Measurements from ENCODE around the gene PTPDC1. TPM values are rescaled to one million over a fixed set of nuclear protein-coding genes. Genes with fewer than 3 reads are reported as not detected.

PTPDC1 gene
- polyA plus RNA-seq, 1 experiment = 6.6 TPM

GRCh38 chr9:94126844-94127243 lies 42.6 kb downstream of the PTPDC1 start:
- DNase-seq (ENCODE audit: low read depth, low spot score) = no peak
- no peak for TF ChIP-seq CTCF (IDR thresholded peaks at IDR 0.05; ENCODE audit: low read depth, low read length)
- no peak overlapping the region for H3K27ac ChIP-seq (ENCODE audit: low read depth, low read length)
- H3K4me3 ChIP-seq (ENCODE audit: low read depth, low read length) = no peak overlapping the region
- ChIA-PET CTCF (no interaction called here), POLR2A (interaction anchor here (0.7 kb wide), 1 partner anchor 21 kb away, joined by 4 read pairs; no protein-coding TSS in a partner anchor)
- no peaks in the 10 kb centered on the region for H3K27me3 ChIP-seq (ENCODE audit: control insufficient read depth, insufficient read depth, low read length)
- H3K9me3 ChIP-seq (ENCODE audit: control insufficient read depth, insufficient read depth, low read length) = peaks cover 20% of the 10 kb centered on the region

GRCh38 chr9:94127806-94128205 lies 43.5 kb downstream of the PTPDC1 start:
- TF ChIP-seq CTCF (IDR thresholded peaks at IDR 0.05; ENCODE audit: low read depth, low read length) = no peak
- Histone ChIP-seq H3K27ac (ENCODE audit: low read depth, low read length) (no peak overlapping the region), H3K4me3 (ENCODE audit: low read depth, low read length) (no peak overlapping the region), H3K9me3 (ENCODE audit: control insufficient read depth, insufficient read depth, low read length) (peaks cover 20% of the 10 kb centered on the region), H3K27me3 (ENCODE audit: control insufficient read depth, insufficient read depth, low read length) (no peaks in the 10 kb centered on the region)
- no peak for DNase-seq (ENCODE audit: low read depth, low spot score)
- CTCF ChIA-PET = no interaction called here
- POLR2A ChIA-PET = no interaction called here

GRCh38 chr9:94128580-94128979 lies 44.3 kb downstream of the PTPDC1 start:
- ChIA-PET CTCF (no interaction called here), POLR2A (no interaction called here)
- Histone ChIP-seq H3K27me3 (ENCODE audit: control insufficient read depth, insufficient read depth, low read length) (no peaks in the 10 kb centered on the region), H3K4me3 (ENCODE audit: low read depth, low read length) (no peak overlapping the region), H3K9me3 (ENCODE audit: control insufficient read depth, insufficient read depth, low read length) (peaks cover 20% of the 10 kb centered on the region), H3K27ac (ENCODE audit: low read depth, low read length) (no peak overlapping the region)
- TF ChIP-seq CTCF (IDR thresholded peaks at IDR 0.05; ENCODE audit: low read depth, low read length) = no peak
- no peak for DNase-seq (ENCODE audit: low read depth, low spot score)

- CTCF ChIA-PET = interaction anchor here (0.6 kb wide), 1 partner anchor 29 kb away, joined by 5 read pairs; no protein-coding TSS in a partner anchor
These were observed 50.4 kb downstream of the PTPDC1 start for GRCh38 chr9:94134629-94135028.

GRCh38 chr9:94135222-94135621 lies 51.0 kb downstream of the PTPDC1 start:
- peak; percentile 55 for DNase-seq (ENCODE audit: low read depth, low spot score)
- ChIA-PET CTCF (interaction anchor here (0.6 kb wide), 1 partner anchor 28 kb away, joined by 5 read pairs; no protein-coding TSS in a partner anchor), POLR2A (interaction anchor here (1.8 kb wide), 1 partner anchor 31 kb away, joined by 4 read pairs; no protein-coding TSS in a partner anchor)
- Histone ChIP-seq H3K27me3 (ENCODE audit: control insufficient read depth, insufficient read depth, low read length) (no peaks in the 10 kb centered on the region), H3K9me3 (ENCODE audit: control insufficient read depth, insufficient read depth, low read length) (no peaks in the 10 kb centered on the region), H3K4me3 (ENCODE audit: low read depth, low read length) (no peak overlapping the region; the same call in 1 of the 2 replicates), H3K27ac (ENCODE audit: low read depth, low read length) (no peak overlapping the region)
- no peak for TF ChIP-seq CTCF (IDR thresholded peaks at IDR 0.05; ENCODE audit: low read depth, low read length)

More at GRCh38 chr9:94134629-94135028, 50.4 kb downstream of the PTPDC1 start:
- Histone ChIP-seq H3K4me3 (ENCODE audit: low read depth, low read length) (no peak overlapping the region), H3K27ac (ENCODE audit: low read depth, low read length) (no peak overlapping the region), H3K27me3 (ENCODE audit: control insufficient read depth, insufficient read depth, low read length) (no peaks in the 10 kb centered on the region), H3K9me3 (ENCODE audit: control insufficient read depth, insufficient read depth, low read length) (no peaks in the 10 kb centered on the region)
- POLR2A ChIA-PET = interaction anchor here (1.8 kb wide), 1 partner anchor 32 kb away, joined by 4 read pairs; no protein-coding TSS in a partner anchor
- no peak for DNase-seq (ENCODE audit: low read depth, low spot score)
- no peak for TF ChIP-seq CTCF (IDR thresholded peaks at IDR 0.05; ENCODE audit: low read depth, low read length)

Measured in AG04450 (cell line).